HL-60 (cell line): ENCODE measurements around the gene CRYM.

ENCODE experiments used
- DNase-seq, 2 experiments: peaks; one replicate each; pipeline ENCODE4 v3.0.0-alpha.2; 2010 to 2020; ENCODE audit warnings: low read depth in 1 of 2, low spot score in 1 of 2
- H3K27ac ChIP-seq: fragments of 250-450 bp; sonication (Bioruptor Pico); replicated peaks from 2 replicates; pipeline ENCODE4 v1.5.1; 2020; ENCODE audit warnings: mild to moderate bottlenecking, moderate library complexity
- H3K27me3 ChIP-seq: fragments of 250-450 bp; sonication (Bioruptor Pico); 2 replicates; pipeline ENCODE4 v1.5.1; 2021; ENCODE audit warnings: mild to moderate bottlenecking, moderate library complexity; ENCODE audit not compliant: insufficient read depth, poor library complexity, severe bottlenecking
- H3K4me3 ChIP-seq: replicated peaks from 2 replicates; pipeline ENCODE4 v1.5.1; 2011; ENCODE audit warnings: mild to moderate bottlenecking, control low read depth, low read length; ENCODE audit not compliant: insufficient read depth
- CTCF ChIP-seq: IDR thresholded peaks from one replicate; pipeline ENCODE4 v1.5.1; 2011; ENCODE audit warnings: low read length, control low read depth, inconsistent platforms; ENCODE audit not compliant: insufficient read depth
- GABPA ChIP-seq: IDR thresholded peaks from 2 replicates; pipeline ENCODE4 v1.6.1; 2012; ENCODE audit warnings: low read depth
- POLR2AphosphoS5 ChIP-seq: IDR thresholded peaks from 2 replicates; pipeline ENCODE4 v1.6.1; 2012; ENCODE audit warnings: low read depth
- REST ChIP-seq: IDR thresholded peaks from 2 replicates; pipeline ENCODE4 v1.6.1; 2012; ENCODE audit warnings: low read depth; ENCODE audit not compliant: insufficient replicate concordance
- SPI1 ChIP-seq: IDR thresholded peaks from 2 replicates; pipeline ENCODE4 v1.6.1; 2012; ENCODE audit warnings: low read depth, mild to moderate bottlenecking, borderline replicate concordance

The CRYM gene

GRCh38 chr16:21233521-21234150 is 44.5 kb downstream of the CRYM start, which contains the start of gene ANKS4B:
Gene ANKS4B, plus strand, starts transcription at chr16:21233699. Its CDS starts 39 bp downstream, at chr16:21233738.
- DNase-seq: no peak
- H3K27me3 ChIP-seq: peaks cover 2% of the 10 kb centered on the region
- no peak within 1 kb of the TSS for H3K4me3 ChIP-seq
- TF ChIP-seq SPI1: no peak
- TF ChIP-seq POLR2AphosphoS5: no peak
- no peak for TF ChIP-seq GABPA
- no peak for TF ChIP-seq CTCF
- TF ChIP-seq REST: no peak
- H3K27ac ChIP-seq: no peak within 1 kb of the TSS

GRCh38 chr16:21233045-21233520 is 45.0 kb downstream of the CRYM start:
- no peak for DNase-seq
- H3K4me3 ChIP-seq: no peak overlapping the region
- TF ChIP-seq CTCF (no peak), POLR2AphosphoS5 (no peak), SPI1 (no peak), GABPA (no peak), REST (no peak)
- H3K27me3 ChIP-seq: peaks cover 2% of the 10 kb centered on the region
- no peak overlapping the region for H3K27ac ChIP-seq

- DNase-seq: no peak
These were observed 49.7 kb downstream of the CRYM start for GRCh38 chr16:21228361-21228872.

More at GRCh38 chr16:21228361-21228872, 49.7 kb downstream of the CRYM start:
- Histone ChIP-seq H3K27me3 (peaks cover 3% of the 10 kb centered on the region), H3K27ac (no peak overlapping the region), H3K4me3 (no peak overlapping the region)
- no peak for TF ChIP-seq GABPA
- no peak for TF ChIP-seq SPI1
- TF ChIP-seq CTCF: no peak
- TF ChIP-seq REST: no peak
- no peak for TF ChIP-seq POLR2AphosphoS5
